HFFc6 (cell line): ENCODE measurements around the gene CRTC3. TPM values are rescaled to one million over a fixed set of nuclear protein-coding genes. Genes with fewer than 3 reads are reported as not detected.

ENCODE experiments used
- DNase-seq: peaks from one replicate; pipeline ENCODE4 v3.0.0-alpha.2; 2018
- H3K27ac Mint-ChIP-seq: 2 replicates; pipeline ENCODE4 v1.8.0; 2020; ENCODE audit warnings: mild to moderate bottlenecking, mixed read lengths
- H3K27me3 Mint-ChIP-seq: 2 replicates; pipeline ENCODE4 v1.8.0; 2021; ENCODE audit warnings: mild to moderate bottlenecking, moderate library complexity, mixed read lengths; ENCODE audit not compliant: insufficient read depth
- H3K36me3 Mint-ChIP-seq: 2 replicates; pipeline ENCODE4 v1.8.0; 2021; ENCODE audit warnings: low read depth, mixed read lengths
- H3K4me1 Mint-ChIP-seq: 2 replicates; pipeline ENCODE4 v1.8.0; 2020; ENCODE audit warnings: low read depth, mixed read lengths
- H3K4me3 Mint-ChIP-seq: 2 replicates; pipeline ENCODE4 v1.8.0; 2020; ENCODE audit warnings: mild to moderate bottlenecking, moderate library complexity, mixed read lengths
- H3K9me3 Mint-ChIP-seq: 2 replicates; pipeline ENCODE4 v1.8.0; 2020; ENCODE audit warnings: mild to moderate bottlenecking, mixed read lengths
- total RNA-seq, 6 experiments: library from RNA; stranded (reverse); fragmentation: NEBNext Ultra II Directional; extraction: Animal tissue kit (Norgen Biotek cat#: 25700); gene quantifications; 2 replicates in 1 of 6; 3 replicates in 5 of 6; pipeline ENCODE4 v1.2.3, GENCODE V29; 2021
- TF ChIP-seq, protein P1 (sequence below): fragments of 200-600 bp; sonication (generic); IDR thresholded peaks from 2 replicates; pipeline ENCODE4 v1.5.0; 2021; ENCODE audit warnings: antibody characterized with exemption, mild to moderate bottlenecking

Gene CRTC3
- total RNA-seq, 6 experiments from 2014 or later = 21.5 to 24.3 (median 23.5) TPM

DNA sequence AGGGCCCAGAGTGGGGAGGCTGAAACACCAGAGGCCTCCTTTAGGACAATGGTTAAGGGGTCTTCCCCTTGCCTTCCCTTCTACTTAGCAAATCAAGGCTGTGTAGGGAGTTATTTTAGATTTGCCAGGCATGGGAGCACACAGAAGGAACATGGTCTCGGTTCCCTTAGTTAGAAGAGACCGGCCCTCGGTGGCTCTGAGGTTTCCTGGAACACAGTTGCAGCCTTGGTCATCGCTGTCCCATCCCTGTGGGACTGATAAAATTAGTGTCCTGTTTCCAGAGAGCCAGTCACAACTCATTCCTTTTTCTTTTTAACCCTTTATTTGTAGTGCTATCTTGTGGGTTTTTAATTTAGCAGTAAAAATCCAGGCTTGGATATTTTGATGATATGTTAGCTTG lies 81.4 kb downstream of the CRTC3 start:
- no peak overlapping the region for H3K4me3 Mint-ChIP-seq
- peaks cover 17% of the 10 kb centered on the region for H3K4me1 Mint-ChIP-seq
- peaks cover 7% of the 10 kb centered on the region for H3K36me3 Mint-ChIP-seq
- DNase-seq = no peak
- H3K27ac Mint-ChIP-seq = no peak overlapping the region
- H3K27me3 Mint-ChIP-seq = no peaks in the 10 kb centered on the region; the same call in 1 of the 2 replicates
- H3K9me3 Mint-ChIP-seq = no peaks in the 10 kb centered on the region
- TF ChIP-seq, protein P1, sequence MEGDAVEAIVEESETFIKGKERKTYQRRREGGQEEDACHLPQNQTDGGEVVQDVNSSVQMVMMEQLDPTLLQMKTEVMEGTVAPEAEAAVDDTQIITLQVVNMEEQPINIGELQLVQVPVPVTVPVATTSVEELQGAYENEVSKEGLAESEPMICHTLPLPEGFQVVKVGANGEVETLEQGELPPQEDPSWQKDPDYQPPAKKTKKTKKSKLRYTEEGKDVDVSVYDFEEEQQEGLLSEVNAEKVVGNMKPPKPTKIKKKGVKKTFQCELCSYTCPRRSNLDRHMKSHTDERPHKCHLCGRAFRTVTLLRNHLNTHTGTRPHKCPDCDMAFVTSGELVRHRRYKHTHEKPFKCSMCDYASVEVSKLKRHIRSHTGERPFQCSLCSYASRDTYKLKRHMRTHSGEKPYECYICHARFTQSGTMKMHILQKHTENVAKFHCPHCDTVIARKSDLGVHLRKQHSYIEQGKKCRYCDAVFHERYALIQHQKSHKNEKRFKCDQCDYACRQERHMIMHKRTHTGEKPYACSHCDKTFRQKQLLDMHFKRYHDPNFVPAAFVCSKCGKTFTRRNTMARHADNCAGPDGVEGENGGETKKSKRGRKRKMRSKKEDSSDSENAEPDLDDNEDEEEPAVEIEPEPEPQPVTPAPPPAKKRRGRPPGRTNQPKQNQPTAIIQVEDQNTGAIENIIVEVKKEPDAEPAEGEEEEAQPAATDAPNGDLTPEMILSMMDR = no peak

DNA sequence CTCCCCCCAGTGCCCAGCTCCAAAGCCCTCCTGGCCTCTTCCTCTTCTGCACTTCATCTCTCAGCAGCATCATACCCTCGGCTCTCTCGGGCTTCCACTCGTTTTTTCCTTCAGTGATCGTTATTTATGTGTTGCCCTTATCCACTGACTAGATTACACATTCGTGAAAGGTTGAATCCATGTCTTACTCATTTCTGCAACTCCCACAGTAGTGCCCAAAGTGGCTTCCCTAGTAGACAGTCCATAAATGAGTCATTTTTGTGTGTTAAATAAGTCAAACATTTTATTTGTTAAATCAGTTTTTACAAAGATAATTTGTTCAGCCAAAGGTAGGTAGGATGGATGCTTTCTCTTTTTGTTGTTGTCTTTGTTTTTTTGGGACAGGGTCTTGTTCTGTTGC lies 87.4 kb downstream of the CRTC3 start:
- no peaks in the 10 kb centered on the region for H3K9me3 Mint-ChIP-seq
- H3K4me1 Mint-ChIP-seq = peaks cover 23% of the 10 kb centered on the region
- TF ChIP-seq, protein P1 = no peak
- H3K27ac Mint-ChIP-seq = peak overlapping the region; percentile 53
- H3K36me3 Mint-ChIP-seq = peaks cover 25% of the 10 kb centered on the region; the same call in 1 of the 2 replicates
- DNase-seq = peak; percentile 13
- no peak overlapping the region for H3K4me3 Mint-ChIP-seq
- no peaks in the 10 kb centered on the region for H3K27me3 Mint-ChIP-seq

DNA sequence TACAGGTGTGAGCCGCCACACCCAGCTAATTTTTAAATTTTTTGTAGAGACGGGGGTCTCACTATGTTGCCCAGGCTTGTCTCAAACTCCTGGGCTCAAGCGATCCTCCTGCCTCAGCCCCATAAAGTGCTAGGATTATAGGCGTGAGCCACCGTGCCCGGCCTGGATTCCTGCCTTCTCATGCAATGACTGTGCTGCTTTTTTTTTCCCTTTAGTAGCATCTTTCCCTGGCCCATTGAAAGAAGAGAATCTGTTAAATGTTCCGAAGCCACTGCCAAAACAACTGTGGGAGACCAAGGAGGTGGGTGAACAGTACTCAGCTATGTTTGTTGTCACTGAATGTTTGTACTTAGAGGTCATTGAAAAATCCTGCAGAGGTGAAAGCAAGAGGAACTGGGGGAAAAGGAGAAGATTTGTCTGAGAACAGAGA lies 88.0 kb downstream of the CRTC3 start:
- TF ChIP-seq, protein P1 = no peak
- no peak overlapping the region for H3K27ac Mint-ChIP-seq
- no peaks in the 10 kb centered on the region for H3K9me3 Mint-ChIP-seq
- H3K27me3 Mint-ChIP-seq = no peaks in the 10 kb centered on the region
- H3K4me1 Mint-ChIP-seq = peaks cover 23% of the 10 kb centered on the region
- no peak overlapping the region for H3K4me3 Mint-ChIP-seq
- peaks cover 25% of the 10 kb centered on the region; the same call in 1 of the 2 replicates for H3K36me3 Mint-ChIP-seq
- DNase-seq = no peak

DNA sequence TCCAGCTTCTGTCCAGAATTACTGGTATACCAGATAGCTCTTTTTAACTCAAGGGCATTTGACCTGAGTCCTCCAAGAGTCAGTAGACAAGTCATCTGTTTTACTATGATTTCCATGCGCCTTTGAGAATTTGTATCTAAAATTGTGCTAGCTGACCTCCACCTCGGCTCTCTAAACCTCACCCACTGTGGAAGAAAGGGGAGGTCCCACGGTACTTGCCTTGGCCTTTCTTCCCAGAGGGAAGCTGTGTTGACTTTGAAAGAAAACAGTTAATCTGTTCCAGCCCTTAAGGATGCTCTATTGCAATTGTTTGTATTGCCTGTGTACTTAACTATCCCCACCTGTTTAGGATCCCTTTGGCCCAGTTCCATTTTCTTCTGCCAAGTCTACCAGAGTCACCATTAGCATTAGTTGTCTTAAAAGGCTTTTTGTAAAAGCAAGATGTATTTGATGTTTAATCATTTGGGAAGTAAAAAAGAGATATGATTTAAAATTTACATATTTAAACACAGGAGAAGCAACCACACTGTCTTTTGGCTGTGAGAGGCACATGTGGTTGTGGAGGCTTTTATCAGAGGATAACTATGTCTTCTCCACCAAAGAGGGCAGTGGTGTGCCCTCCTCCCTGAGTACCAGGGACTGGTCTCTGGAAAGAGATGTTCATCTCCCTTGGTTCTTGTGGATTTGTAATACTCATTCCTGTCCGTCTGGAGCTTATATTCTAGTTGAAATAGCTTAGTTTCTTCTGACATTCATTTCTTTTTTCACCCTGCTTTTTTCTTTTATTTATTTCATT lies 88.8 kb downstream of the CRTC3 start:
- Mint-ChIP-seq H3K4me1 (peaks cover 23% of the 10 kb centered on the region), H3K4me3 (no peak overlapping the region), H3K27ac (no peak overlapping the region), H3K9me3 (no peaks in the 10 kb centered on the region), H3K36me3 (peaks cover 25% of the 10 kb centered on the region; the same call in 1 of the 2 replicates), H3K27me3 (no peaks in the 10 kb centered on the region)
- DNase-seq = no peak
- TF ChIP-seq, protein P1 = 0 out of 2 replicates have a peak, but pooled peaks have one; percentile 9

- H3K4me1 Mint-ChIP-seq = peaks cover 23% of the 10 kb centered on the region
- H3K27ac Mint-ChIP-seq = no peak overlapping the region
- H3K9me3 Mint-ChIP-seq = no peaks in the 10 kb centered on the region
- DNase-seq = no peak
- no peak overlapping the region for H3K4me3 Mint-ChIP-seq
- TF ChIP-seq, protein P1 = no peak
- peaks cover 25% of the 10 kb centered on the region; the same call in 1 of the 2 replicates for H3K36me3 Mint-ChIP-seq
- H3K27me3 Mint-ChIP-seq = no peaks in the 10 kb centered on the region
Observed at GRCh38 chr15:90619468-90619867, 89.7 kb downstream of the CRTC3 start.
